PFSK-1 (cell line): ENCODE data around the gene NAGK.

Experiments used
- POLR2AphosphoS5 ChIP-seq: IDR thresholded peaks from 2 replicates; pipeline ENCODE4 v1.6.1; 2012; ENCODE audit warnings: low read depth, mild to moderate bottlenecking, control low read depth, low read length, moderate library complexity
- TAF1 ChIP-seq: IDR thresholded peaks from 2 replicates; pipeline ENCODE4 v1.6.1; 2012; ENCODE audit warnings: low read length, control low read depth, borderline replicate concordance; ENCODE audit not compliant: insufficient read depth
- TF ChIP-seq, protein P1 (sequence below), 2 experiments: IDR thresholded peaks; 2 replicates each; pipeline versions ENCODE4 v1.6.1 to v1.8.0; 2011 to 2012; ENCODE audit warnings: low read depth in 2 of 2, low read length in 2 of 2, control low read depth in 1 of 2, inconsistent platforms in 1 of 2, mild to moderate bottlenecking in 1 of 2, moderate library complexity in 1 of 2; ENCODE audit not compliant: insufficient read depth in 1 of 2

DNA sequence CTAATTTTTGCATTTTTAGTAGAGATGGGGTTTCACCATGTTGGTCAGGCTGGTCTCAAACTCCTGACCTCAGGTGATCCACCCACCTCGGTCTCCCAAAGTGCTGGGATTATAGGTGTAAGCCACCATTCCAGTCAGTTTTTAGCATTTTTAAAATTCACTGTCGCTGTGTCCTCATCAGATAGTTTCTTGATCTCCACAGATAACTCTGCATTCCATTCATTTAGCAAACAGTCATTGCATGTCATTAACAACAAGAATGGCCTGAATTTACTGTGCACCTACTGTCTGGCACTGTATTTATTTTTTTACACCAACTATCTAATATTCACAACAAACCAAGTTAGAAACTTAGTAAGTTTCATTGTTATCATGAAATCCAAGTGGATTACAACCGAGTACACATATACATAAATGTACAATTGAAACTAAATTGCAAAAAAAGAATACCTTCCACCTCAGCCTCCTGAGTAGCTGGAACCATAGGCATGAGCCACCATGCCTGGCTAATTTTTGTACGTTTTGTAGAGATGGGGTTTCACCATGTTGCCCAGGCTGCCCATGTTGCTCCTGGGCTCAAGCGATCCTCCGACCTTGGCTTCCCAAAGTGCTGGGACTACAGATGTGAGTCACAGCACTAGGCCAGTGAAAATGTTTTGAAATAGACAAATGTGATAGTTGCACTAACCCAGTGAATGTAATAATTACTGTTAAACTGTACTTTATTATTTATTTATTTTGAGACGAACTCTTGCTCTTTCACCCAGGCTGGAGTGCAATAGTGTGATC lies 57.3 kb downstream of the NAGK start:
- no peak for TF ChIP-seq TAF1
- no peak for TF ChIP-seq POLR2AphosphoS5
- TF ChIP-seq, protein P1, sequence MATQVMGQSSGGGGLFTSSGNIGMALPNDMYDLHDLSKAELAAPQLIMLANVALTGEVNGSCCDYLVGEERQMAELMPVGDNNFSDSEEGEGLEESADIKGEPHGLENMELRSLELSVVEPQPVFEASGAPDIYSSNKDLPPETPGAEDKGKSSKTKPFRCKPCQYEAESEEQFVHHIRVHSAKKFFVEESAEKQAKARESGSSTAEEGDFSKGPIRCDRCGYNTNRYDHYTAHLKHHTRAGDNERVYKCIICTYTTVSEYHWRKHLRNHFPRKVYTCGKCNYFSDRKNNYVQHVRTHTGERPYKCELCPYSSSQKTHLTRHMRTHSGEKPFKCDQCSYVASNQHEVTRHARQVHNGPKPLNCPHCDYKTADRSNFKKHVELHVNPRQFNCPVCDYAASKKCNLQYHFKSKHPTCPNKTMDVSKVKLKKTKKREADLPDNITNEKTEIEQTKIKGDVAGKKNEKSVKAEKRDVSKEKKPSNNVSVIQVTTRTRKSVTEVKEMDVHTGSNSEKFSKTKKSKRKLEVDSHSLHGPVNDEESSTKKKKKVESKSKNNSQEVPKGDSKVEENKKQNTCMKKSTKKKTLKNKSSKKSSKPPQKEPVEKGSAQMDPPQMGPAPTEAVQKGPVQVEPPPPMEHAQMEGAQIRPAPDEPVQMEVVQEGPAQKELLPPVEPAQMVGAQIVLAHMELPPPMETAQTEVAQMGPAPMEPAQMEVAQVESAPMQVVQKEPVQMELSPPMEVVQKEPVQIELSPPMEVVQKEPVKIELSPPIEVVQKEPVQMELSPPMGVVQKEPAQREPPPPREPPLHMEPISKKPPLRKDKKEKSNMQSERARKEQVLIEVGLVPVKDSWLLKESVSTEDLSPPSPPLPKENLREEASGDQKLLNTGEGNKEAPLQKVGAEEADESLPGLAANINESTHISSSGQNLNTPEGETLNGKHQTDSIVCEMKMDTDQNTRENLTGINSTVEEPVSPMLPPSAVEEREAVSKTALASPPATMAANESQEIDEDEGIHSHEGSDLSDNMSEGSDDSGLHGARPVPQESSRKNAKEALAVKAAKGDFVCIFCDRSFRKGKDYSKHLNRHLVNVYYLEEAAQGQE (IDR thresholded peaks at IDR 0.05; ENCODE audit: insufficient read depth in 1 of 2, low read depth in 2 of 2, low read length in 2 of 2), result no peak
